ENCODE measurements around the gene METTL27.

DNA sequence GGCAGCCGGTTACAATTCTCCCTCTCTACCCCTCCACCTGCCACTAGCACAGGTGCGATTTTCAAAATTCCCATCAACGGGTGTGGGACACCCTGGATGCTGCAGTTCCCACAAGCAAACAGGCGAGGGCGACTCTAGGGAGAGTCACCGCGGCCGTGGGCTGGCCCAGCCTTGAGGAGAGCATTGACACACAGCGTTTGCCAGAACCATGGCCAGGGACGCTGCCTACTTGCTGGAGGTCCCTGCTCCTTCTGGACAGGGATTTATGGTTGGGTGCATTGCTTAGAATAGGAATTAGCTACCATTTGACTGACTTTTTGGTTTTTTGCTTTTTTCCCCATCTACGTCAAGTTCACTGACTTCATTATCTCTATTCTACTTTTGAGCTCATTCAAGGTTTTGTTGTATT lies 30.6 kb downstream of the METTL27 start:
- TF ChIP-seq, protein P1, sequence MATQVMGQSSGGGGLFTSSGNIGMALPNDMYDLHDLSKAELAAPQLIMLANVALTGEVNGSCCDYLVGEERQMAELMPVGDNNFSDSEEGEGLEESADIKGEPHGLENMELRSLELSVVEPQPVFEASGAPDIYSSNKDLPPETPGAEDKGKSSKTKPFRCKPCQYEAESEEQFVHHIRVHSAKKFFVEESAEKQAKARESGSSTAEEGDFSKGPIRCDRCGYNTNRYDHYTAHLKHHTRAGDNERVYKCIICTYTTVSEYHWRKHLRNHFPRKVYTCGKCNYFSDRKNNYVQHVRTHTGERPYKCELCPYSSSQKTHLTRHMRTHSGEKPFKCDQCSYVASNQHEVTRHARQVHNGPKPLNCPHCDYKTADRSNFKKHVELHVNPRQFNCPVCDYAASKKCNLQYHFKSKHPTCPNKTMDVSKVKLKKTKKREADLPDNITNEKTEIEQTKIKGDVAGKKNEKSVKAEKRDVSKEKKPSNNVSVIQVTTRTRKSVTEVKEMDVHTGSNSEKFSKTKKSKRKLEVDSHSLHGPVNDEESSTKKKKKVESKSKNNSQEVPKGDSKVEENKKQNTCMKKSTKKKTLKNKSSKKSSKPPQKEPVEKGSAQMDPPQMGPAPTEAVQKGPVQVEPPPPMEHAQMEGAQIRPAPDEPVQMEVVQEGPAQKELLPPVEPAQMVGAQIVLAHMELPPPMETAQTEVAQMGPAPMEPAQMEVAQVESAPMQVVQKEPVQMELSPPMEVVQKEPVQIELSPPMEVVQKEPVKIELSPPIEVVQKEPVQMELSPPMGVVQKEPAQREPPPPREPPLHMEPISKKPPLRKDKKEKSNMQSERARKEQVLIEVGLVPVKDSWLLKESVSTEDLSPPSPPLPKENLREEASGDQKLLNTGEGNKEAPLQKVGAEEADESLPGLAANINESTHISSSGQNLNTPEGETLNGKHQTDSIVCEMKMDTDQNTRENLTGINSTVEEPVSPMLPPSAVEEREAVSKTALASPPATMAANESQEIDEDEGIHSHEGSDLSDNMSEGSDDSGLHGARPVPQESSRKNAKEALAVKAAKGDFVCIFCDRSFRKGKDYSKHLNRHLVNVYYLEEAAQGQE (IDR thresholded peaks at IDR 0.05): no peak
- TF ChIP-seq RXRA (IDR thresholded peaks at IDR 0.05) (no peak), RAD21 (IDR thresholded peaks at IDR 0.05) (peak; percentile 77 to 92), TAF1 (conservative IDR thresholded peaks at IDR 0.05) (no peak), GABPA (IDR thresholded peaks at IDR 0.05 in 1 of 2, conservative IDR thresholded peaks at IDR 0.05 in 1 of 2) (no peak), SP1 (IDR thresholded peaks at IDR 0.05) (no peak), FOXA1 (IDR thresholded peaks at IDR 0.05) (no peak), HNF4G (IDR thresholded peaks at IDR 0.05) (no peak), JUND (IDR thresholded peaks at IDR 0.05) (no peak), HNF4A (conservative IDR thresholded peaks at IDR 0.05) (no peak)
- TF ChIP-seq, protein P2, sequence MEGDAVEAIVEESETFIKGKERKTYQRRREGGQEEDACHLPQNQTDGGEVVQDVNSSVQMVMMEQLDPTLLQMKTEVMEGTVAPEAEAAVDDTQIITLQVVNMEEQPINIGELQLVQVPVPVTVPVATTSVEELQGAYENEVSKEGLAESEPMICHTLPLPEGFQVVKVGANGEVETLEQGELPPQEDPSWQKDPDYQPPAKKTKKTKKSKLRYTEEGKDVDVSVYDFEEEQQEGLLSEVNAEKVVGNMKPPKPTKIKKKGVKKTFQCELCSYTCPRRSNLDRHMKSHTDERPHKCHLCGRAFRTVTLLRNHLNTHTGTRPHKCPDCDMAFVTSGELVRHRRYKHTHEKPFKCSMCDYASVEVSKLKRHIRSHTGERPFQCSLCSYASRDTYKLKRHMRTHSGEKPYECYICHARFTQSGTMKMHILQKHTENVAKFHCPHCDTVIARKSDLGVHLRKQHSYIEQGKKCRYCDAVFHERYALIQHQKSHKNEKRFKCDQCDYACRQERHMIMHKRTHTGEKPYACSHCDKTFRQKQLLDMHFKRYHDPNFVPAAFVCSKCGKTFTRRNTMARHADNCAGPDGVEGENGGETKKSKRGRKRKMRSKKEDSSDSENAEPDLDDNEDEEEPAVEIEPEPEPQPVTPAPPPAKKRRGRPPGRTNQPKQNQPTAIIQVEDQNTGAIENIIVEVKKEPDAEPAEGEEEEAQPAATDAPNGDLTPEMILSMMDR (IDR thresholded peaks at IDR 0.05; ENCODE audit: low read depth, low read length, missing input control): peak; percentile 84
- TF ChIP-seq, protein P3, sequence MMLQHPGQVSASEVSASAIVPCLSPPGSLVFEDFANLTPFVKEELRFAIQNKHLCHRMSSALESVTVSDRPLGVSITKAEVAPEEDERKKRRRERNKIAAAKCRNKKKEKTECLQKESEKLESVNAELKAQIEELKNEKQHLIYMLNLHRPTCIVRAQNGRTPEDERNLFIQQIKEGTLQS (IDR thresholded peaks at IDR 0.05): no peak
- TF ChIP-seq, protein P4, sequence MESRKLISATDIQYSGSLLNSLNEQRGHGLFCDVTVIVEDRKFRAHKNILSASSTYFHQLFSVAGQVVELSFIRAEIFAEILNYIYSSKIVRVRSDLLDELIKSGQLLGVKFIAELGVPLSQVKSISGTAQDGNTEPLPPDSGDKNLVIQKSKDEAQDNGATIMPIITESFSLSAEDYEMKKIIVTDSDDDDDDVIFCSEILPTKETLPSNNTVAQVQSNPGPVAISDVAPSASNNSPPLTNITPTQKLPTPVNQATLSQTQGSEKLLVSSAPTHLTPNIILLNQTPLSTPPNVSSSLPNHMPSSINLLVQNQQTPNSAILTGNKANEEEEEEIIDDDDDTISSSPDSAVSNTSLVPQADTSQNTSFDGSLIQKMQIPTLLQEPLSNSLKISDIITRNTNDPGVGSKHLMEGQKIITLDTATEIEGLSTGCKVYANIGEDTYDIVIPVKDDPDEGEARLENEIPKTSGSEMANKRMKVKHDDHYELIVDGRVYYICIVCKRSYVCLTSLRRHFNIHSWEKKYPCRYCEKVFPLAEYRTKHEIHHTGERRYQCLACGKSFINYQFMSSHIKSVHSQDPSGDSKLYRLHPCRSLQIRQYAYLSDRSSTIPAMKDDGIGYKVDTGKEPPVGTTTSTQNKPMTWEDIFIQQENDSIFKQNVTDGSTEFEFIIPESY (IDR thresholded peaks at IDR 0.05): no peak

Measured in liver (tissue), 3 donors.